Nucleus accumbens (tissue), 56 donors: ENCODE measurements around the gene MAGI1.
"Not testable (repeated sequence)": the region's sequence is repeated elsewhere in the genome, so short reads cannot be mapped to it uniquely, and the experiment has no call there.

ENCODE experiments used
- DNase-seq, 56 donors: peaks; one replicate each; lab custom pipeline; 2025; lab: John Stamatoyannopoulos, UW

MAGI1 gene

GRCh38 chr3:65587650-65588439 lies 450.9 kb downstream of the MAGI1 start:
- no peak for DNase-seq

- DNase-seq, result no peak
Measured at GRCh38 chr3:65584913-65585312, 453.8 kb downstream of the MAGI1 start.

GRCh38 chr3:65584002-65584401 lies 454.7 kb downstream of the MAGI1 start:
- no peak for DNase-seq

GRCh38 chr3:65583188-65583587 lies 455.5 kb downstream of the MAGI1 start:
- no peak for DNase-seq

GRCh38 chr3:65582012-65582717 lies 456.6 kb downstream of the MAGI1 start:
- DNase-seq, result no peak

GRCh38 chr3:65581313-65581712 lies 457.4 kb downstream of the MAGI1 start:
- DNase-seq, result no peak

GRCh38 chr3:65578861-65579260 lies 459.9 kb downstream of the MAGI1 start:
- DNase-seq, result no peak

- DNase-seq, result peak in 3 of 56 donors; percentile 2 to 19 (median 6)
Measured at GRCh38 chr3:65577843-65578430, 460.8 kb downstream of the MAGI1 start.

- DNase-seq, result no peak
Measured at GRCh38 chr3:65576966-65577365, 461.8 kb downstream of the MAGI1 start.

- no peak for DNase-seq
Measured at GRCh38 chr3:65576228-65576627, 462.5 kb downstream of the MAGI1 start.

- no peak for DNase-seq
Measured at GRCh38 chr3:65575376-65575840, 463.3 kb downstream of the MAGI1 start.

- DNase-seq, result no peak
Measured at GRCh38 chr3:65573548-65574116, 465.1 kb downstream of the MAGI1 start.

GRCh38 chr3:65572175-65572777 lies 466.4 kb downstream of the MAGI1 start:
- DNase-seq, result no peak

GRCh38 chr3:65569845-65570405 lies 468.8 kb downstream of the MAGI1 start:
- DNase-seq, result no peak

GRCh38 chr3:65569129-65569528 lies 469.6 kb downstream of the MAGI1 start:
- no peak for DNase-seq

- no peak for DNase-seq
Measured at GRCh38 chr3:65568497-65568896, 470.2 kb downstream of the MAGI1 start.

- DNase-seq, result not testable (repeated sequence)
Measured at GRCh38 chr3:65565744-65566143, 473.0 kb downstream of the MAGI1 start.

- DNase-seq, result no peak
Measured at GRCh38 chr3:65564483-65564882, 474.2 kb downstream of the MAGI1 start.

GRCh38 chr3:65563861-65564260 lies 474.9 kb downstream of the MAGI1 start:
- no peak for DNase-seq

GRCh38 chr3:65562447-65562846 lies 476.3 kb downstream of the MAGI1 start:
- no peak for DNase-seq
